ENCODE results near the gene COL8A1.
"Not testable (repeated sequence)": the region's sequence is repeated elsewhere in the genome, so short reads cannot be mapped to it uniquely, and the experiment has no call there.

The COL8A1 gene

GRCh38 chr3:99638167-99638948, at the start of gene COL8A1:
Gene COL8A1 (plus strand): TSS chr3:99638594. CDS start chr3:99790683, 152,089 bp downstream.
- no peak for DNase-seq

DNA sequence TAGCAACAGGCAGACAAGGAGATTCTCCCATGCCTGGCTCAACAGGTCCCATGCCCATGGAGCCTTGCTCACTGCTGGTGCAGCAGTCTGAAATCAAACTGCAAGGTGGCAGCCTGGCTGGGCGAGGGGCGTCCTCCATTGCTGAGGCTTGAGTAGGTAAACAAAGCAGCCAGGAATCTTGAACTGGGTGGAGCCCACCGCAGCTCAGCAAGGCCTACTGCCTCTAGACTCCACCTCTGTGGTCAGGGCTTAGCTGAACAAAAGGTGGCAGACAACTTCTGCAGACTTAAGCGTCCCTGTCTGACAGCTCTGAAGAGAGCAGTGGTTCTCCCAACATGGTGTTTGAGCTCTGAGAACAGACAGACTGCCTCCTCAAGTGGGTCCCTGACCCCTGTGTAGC, 49.2 kb upstream of the COL8A1 start:
- not testable (repeated sequence) for DNase-seq

GRCh38 chr3:99599894-99600293, 38.5 kb upstream of the COL8A1 start:
- DNase-seq, result no peak

- DNase-seq, result no peak
Observed at GRCh38 chr3:99601515-99601914, 36.9 kb upstream of the COL8A1 start.

- DNase-seq, result no peak
Observed at GRCh38 chr3:99602183-99602582, 36.2 kb upstream of the COL8A1 start.

GRCh38 chr3:99607151-99607550, 31.2 kb upstream of the COL8A1 start:
- DNase-seq, result no peak

DNA sequence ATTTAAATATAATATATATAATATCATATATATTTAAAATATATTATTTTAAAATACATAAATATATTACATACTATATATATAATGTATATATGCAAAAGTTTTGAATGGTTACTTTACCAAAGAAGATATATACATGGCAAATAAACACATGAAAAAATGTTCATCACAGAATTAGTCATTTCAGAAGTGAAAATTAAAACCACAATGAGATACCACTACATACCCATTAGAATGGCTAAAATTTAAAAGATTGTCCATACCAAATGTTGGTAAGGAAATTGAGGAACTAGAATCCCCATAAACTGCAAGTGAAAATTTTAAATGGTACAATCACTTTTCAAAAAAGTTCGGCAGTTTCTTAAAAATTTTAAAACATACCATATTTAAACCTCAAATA, 23.6 kb upstream of the COL8A1 start:
- no peak for DNase-seq

DNA sequence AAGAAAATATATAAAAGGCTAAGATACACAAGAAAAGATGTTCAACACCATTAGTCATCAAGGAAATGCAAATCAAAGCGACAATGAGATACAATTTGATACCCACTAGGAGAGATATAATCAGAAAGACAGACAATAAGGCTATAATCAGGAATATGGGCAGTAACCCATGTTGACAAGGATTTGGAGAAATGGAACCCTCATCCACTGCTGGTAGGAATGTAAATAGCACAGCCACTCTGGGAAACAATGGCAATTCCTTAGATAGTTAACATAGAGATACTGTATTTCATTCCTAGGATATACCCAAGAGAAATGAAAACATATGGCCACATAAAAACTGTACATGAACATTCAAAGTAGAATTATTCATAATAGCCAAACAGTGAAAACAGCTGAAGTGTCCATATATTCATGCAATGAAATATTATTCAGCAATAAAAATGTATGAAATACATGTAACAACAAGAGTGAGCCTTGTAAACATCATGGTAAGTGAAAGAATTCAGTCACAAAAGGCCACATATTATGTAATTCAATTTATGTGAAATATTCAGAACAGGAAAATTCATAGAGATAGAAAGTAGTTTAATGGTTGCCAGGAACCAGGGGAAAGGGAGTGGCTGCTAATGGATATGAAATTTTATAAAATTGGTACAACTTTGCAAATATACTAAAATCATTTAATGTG, 18.2 kb upstream of the COL8A1 start:
- DNase-seq, result no peak

- no peak for DNase-seq
Observed at GRCh38 chr3:99620976-99621375, 17.4 kb upstream of the COL8A1 start.

- no peak for DNase-seq
Observed at GRCh38 chr3:99624496-99625236, 13.7 kb upstream of the COL8A1 start.

- no peak for DNase-seq
Observed at GRCh38 chr3:99625237-99625622, 13.2 kb upstream of the COL8A1 start.

- DNase-seq, result no peak
Observed at GRCh38 chr3:99625643-99626416, 12.6 kb upstream of the COL8A1 start.

DNA sequence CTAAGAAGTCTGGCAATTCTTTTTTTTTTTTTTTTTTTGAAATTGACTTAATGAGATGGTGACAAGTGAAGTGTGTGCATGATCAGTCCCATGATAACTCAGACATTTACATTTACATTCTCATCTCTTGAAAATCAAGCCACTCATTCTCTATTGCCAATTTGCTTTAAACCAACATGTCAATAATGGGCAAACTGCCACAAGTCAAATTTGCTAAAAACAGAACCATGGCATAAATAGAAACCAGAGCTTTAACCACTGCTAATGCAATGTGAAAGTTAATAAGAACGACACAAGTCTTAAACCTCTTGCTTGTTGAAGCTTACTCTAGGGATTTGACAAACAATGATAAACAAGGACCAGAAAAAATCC, 12.0 kb upstream of the COL8A1 start:
- no peak for DNase-seq

GRCh38 chr3:99627062-99627826, 11.2 kb upstream of the COL8A1 start:
- peak; percentile 19 for DNase-seq

DNA sequence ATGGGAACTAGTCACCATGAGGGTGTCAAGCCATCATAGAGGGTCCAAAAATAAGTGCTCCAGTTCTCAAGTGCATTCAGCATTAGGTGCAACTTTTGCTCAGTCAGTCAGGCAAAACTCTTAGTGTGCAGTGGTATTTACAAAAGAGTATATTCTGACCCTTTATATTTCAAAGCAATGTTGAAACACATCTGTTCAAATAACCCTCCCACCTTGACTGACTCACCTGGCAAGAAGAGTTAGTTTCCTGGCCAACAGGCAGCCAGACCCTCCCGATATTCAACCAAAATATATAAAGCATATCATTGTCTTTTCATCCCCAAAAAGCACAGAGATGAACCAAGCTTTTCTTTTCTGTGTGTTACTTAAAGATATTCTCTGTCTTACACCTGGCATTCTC, 7.6 kb upstream of the COL8A1 start:
- DNase-seq, result no peak

- DNase-seq, result no peak
Observed at GRCh38 chr3:99633887-99634558, 4.4 kb upstream of the COL8A1 start.

GRCh38 chr3:99634881-99635280, 3.5 kb upstream of the COL8A1 start:
- DNase-seq, result no peak

GRCh38 chr3:99635348-99635747, 3.0 kb upstream of the COL8A1 start:
- DNase-seq, result no peak

- DNase-seq, result no peak
Observed at GRCh38 chr3:99637016-99637367, 1.4 kb upstream of the COL8A1 start.

DNA sequence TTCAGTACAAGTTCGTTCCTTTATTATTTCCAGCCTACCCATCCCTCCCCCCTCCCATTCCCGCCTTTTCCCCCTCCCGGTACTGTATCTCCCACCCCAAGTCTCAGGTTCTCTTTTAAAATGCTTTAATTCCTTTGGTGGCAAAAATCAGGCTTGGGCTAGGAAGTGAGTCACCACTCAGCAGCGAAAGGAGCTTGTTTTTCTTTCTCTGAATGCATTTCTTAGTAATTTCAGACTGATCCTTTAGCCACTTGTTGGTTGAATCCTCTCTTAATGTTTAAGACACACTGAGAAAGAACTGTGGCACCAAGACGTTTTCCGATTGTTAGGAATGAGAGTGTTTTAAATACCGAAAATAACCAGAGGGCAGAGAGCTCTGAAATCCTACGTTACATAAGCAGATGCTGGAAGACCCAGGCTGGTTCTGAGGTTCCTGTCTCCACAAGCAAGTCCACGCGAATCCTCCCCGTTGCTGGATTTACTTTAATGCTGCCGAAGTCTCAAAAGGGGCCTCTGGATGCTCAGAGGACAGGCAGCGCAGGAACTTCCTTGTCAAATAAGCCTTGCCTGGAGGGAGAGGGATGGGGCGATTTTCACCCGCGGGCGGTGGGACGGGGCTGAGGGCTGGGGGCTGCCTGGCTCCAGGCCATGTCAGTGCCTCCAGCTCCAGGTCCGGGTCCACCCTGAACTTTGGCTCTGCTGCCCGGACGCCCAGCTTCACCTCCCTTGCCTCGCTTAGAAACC, 854 bp upstream of the COL8A1 start:
- no peak for DNase-seq

- DNase-seq, result no peak
Observed at GRCh38 chr3:99639579-99639978, 1.2 kb downstream of the COL8A1 start.

Data from stimulated activated CD4-positive, alpha-beta T cell treated with anti-CD3 and anti-CD28 coated beads, Interleukin-15, amount 100 ng/mL, for 24 hours (primary cell).